AG10803 (cell line): ENCODE results near the gene LYZL6.

Experiments
- DNase-seq: peaks from one replicate; pipeline ENCODE4 v3.0.0; 2010; ENCODE audit warnings: low read depth
- H3K4me3 ChIP-seq: 2 replicates; pipeline ENCODE4 v1.5.1; 2011; ENCODE audit warnings: mild to moderate bottlenecking, low read length, control low read depth
- CTCF ChIP-seq: conservative IDR thresholded peaks from 2 replicates; pipeline ENCODE4 v1.5.1; 2011; ENCODE audit warnings: mild to moderate bottlenecking, low read length, control low read depth, inconsistent platforms

LYZL6 gene

GRCh38 chr17:35931794-35932425 lies 11.6 kb downstream of the LYZL6 start:
- no peak for DNase-seq
- no peak overlapping the region for H3K4me3 ChIP-seq
- no peak for TF ChIP-seq CTCF

- H3K4me3 ChIP-seq: peak within 1 kb of the TSS; percentile 50
- DNase-seq: peak; percentile 12
- TF ChIP-seq CTCF: no peak
Observed at GRCh38 chr17:35930211-35931065, 13.1 kb downstream of the LYZL6 start, which contains the start of gene RDM1. TSS of gene RDM1 (minus strand) at chr17:35930773. CDS start at chr17:35930727, 46 bp downstream.

- TF ChIP-seq CTCF: no peak
- no peak overlapping the region for H3K4me3 ChIP-seq
- DNase-seq: no peak
Observed at GRCh38 chr17:35927714-35928113, 15.8 kb downstream of the LYZL6 start.

GRCh38 chr17:35923609-35924114 lies 19.9 kb downstream of the LYZL6 start:
- no peak for DNase-seq
- no peak for TF ChIP-seq CTCF
- no peak overlapping the region for H3K4me3 ChIP-seq

- DNase-seq: no peak
- no peak overlapping the region for H3K4me3 ChIP-seq
- TF ChIP-seq CTCF: no peak
Observed at GRCh38 chr17:35920229-35920628, 23.3 kb downstream of the LYZL6 start.

GRCh38 chr17:35918665-35919064 lies 24.8 kb downstream of the LYZL6 start:
- TF ChIP-seq CTCF: no peak
- no peak for DNase-seq
- H3K4me3 ChIP-seq: no peak overlapping the region
